Activated CD4-positive, alpha-beta memory T cell treated with anti-CD3 and anti-CD28 coated beads, Interleukin-2, amount 10 ng/mL, durations not matched to agents 7 days and 5 days (primary cell): ENCODE measurements around the gene IL17REL. TPM values are rescaled to one million over a fixed set of nuclear protein-coding genes. Genes with fewer than 3 reads are reported as not detected.

ENCODE experiments used
- CTCF ChIA-PET: fragments of 350-600 bp; sonication (Branson Sonifier 250); formaldehyde crosslinking; loops from one replicate; lab custom pipeline; 2021; ENCODE audit warnings: antibody characterized with exemption, inconsistent platforms; lab: Charles Lee
- POLR2A ChIA-PET: fragments of 350-600 bp; sonication (Branson Sonifier 250); formaldehyde crosslinking; loops from one replicate; lab custom pipeline; 2021; ENCODE audit warnings: antibody characterized with exemption; lab: Charles Lee
- DNase-seq: peaks from one replicate; pipeline ENCODE4 v3.0.0-alpha.2; 2020
- H3K27ac Mint-ChIP-seq: one replicate; pipeline ENCODE4 v1.8.0; 2021; ENCODE audit warnings: mild to moderate bottlenecking, mixed read lengths
- H3K27me3 Mint-ChIP-seq: one replicate; pipeline ENCODE4 v1.8.0; 2021; ENCODE audit warnings: mixed read lengths
- H3K36me3 Mint-ChIP-seq: one replicate; pipeline ENCODE4 v1.8.0; 2021; ENCODE audit warnings: low read depth, mixed read lengths
- H3K4me1 Mint-ChIP-seq: one replicate; pipeline ENCODE4 v1.8.0; 2021; ENCODE audit warnings: mixed read lengths
- H3K4me3 Mint-ChIP-seq: one replicate; pipeline ENCODE4 v1.8.0; 2021; ENCODE audit warnings: mild to moderate bottlenecking, mixed read lengths
- H3K9me3 Mint-ChIP-seq: one replicate; pipeline ENCODE4 v1.8.0; 2021; ENCODE audit warnings: mixed read lengths
- total RNA-seq, 2 experiments: library from RNA; stranded (reverse); gene quantifications; one replicate each; pipeline ENCODE4 v1.2.3, GENCODE V29; 2021

Gene IL17REL
- total RNA-seq, 2 experiments from 2014 or later = not detected

GRCh38 chr22:49977578-49977977 lies 35.0 kb downstream of the IL17REL start:
- no peak overlapping the region for H3K27ac Mint-ChIP-seq
- peaks cover 12% of the 10 kb centered on the region for H3K27me3 Mint-ChIP-seq
- H3K4me1 Mint-ChIP-seq = peaks cover 20% of the 10 kb centered on the region
- CTCF ChIA-PET = interaction anchor here (1.4 kb wide), 2 partner anchors 13 to 53 kb away, joined by 4 to 5 read pairs; no protein-coding TSS in a partner anchor
- H3K36me3 Mint-ChIP-seq = peaks cover 11% of the 10 kb centered on the region
- no peak for DNase-seq
- H3K9me3 Mint-ChIP-seq = peaks cover 12% of the 10 kb centered on the region
- POLR2A ChIA-PET = no interaction called here
- no peak overlapping the region for H3K4me3 Mint-ChIP-seq

- Mint-ChIP-seq H3K9me3 (peaks cover 9% of the 10 kb centered on the region), H3K27me3 (peaks cover 8% of the 10 kb centered on the region), H3K4me1 (peaks cover 19% of the 10 kb centered on the region), H3K4me3 (no peak overlapping the region), H3K36me3 (peaks cover 11% of the 10 kb centered on the region), H3K27ac (peak overlapping the region; percentile 44)
- ChIA-PET CTCF (interaction anchor here (0.6 to 1.4 kb wide), 3 partner anchors 14 to 56 kb away, joined by 4 to 5 read pairs (median 4); no protein-coding TSS in a partner anchor), POLR2A (no interaction called here)
- peak; percentile 38 for DNase-seq
Observed at GRCh38 chr22:49976439-49977175, 36.0 kb downstream of the IL17REL start.

- POLR2A ChIA-PET = no interaction called here
- Mint-ChIP-seq H3K9me3 (peaks cover 9% of the 10 kb centered on the region), H3K4me3 (peak overlapping the region; percentile 19), H3K4me1 (peaks cover 24% of the 10 kb centered on the region), H3K27ac (peak overlapping the region; percentile 56), H3K36me3 (peaks cover 8% of the 10 kb centered on the region), H3K27me3 (peaks cover 6% of the 10 kb centered on the region)
- CTCF ChIA-PET = interaction anchor here (1.4 kb wide), 2 partner anchors 15 to 55 kb away, joined by 4 to 5 read pairs; no protein-coding TSS in a partner anchor
- peak; percentile 32 for DNase-seq
Observed at GRCh38 chr22:49975543-49976389, 36.8 kb downstream of the IL17REL start.

GRCh38 chr22:49973018-49973961 lies 39.3 kb downstream of the IL17REL start:
- no peak for DNase-seq

GRCh38 chr22:49972163-49973017 lies 40.2 kb downstream of the IL17REL start:
- ChIA-PET POLR2A (interaction anchor here (0.8 to 4.1 kb wide), 5 partner anchors 11 to 554 kb away, joined by 3 to 51 read pairs (median 4); partner anchors contain the start of gene PIM3), CTCF (interaction anchor here (1.0 to 1.3 kb wide), 2 partner anchors 11 to 41 kb away, joined by 3 to 5 read pairs; partner anchors contain the start of gene PIM3)
- no peak overlapping the region for H3K4me3 Mint-ChIP-seq
- H3K27ac Mint-ChIP-seq = no peak overlapping the region
- no peaks in the 10 kb centered on the region for H3K27me3 Mint-ChIP-seq
- no peaks in the 10 kb centered on the region for H3K36me3 Mint-ChIP-seq
- H3K9me3 Mint-ChIP-seq = no peaks in the 10 kb centered on the region
- peak; percentile 16 for DNase-seq
- peaks cover 31% of the 10 kb centered on the region for H3K4me1 Mint-ChIP-seq

More at GRCh38 chr22:49973018-49973961, 39.3 kb downstream of the IL17REL start:
- ChIA-PET CTCF (no interaction called here), POLR2A (no interaction called here)
- no peak overlapping the region for H3K4me3 Mint-ChIP-seq
- no peaks in the 10 kb centered on the region for H3K9me3 Mint-ChIP-seq
- no peak overlapping the region for H3K27ac Mint-ChIP-seq
- peaks cover 29% of the 10 kb centered on the region for H3K4me1 Mint-ChIP-seq
- H3K27me3 Mint-ChIP-seq = no peaks in the 10 kb centered on the region
- H3K36me3 Mint-ChIP-seq = no peaks in the 10 kb centered on the region

GRCh38 chr22:49971232-49972162 lies 41.1 kb downstream of the IL17REL start:
- CTCF ChIA-PET = interaction anchor here (1.0 to 1.7 kb wide), 4 partner anchors 8 to 40 kb away, joined by 3 to 5 read pairs (median 3); partner anchors contain the start of gene PIM3
- no peak for DNase-seq

GRCh38 chr22:49970528-49971231 lies 41.9 kb downstream of the IL17REL start:
- Mint-ChIP-seq H3K36me3 (no peaks in the 10 kb centered on the region), H3K4me1 (peaks cover 24% of the 10 kb centered on the region), H3K9me3 (no peaks in the 10 kb centered on the region), H3K27me3 (no peaks in the 10 kb centered on the region), H3K27ac (peak overlapping the region; percentile 90), H3K4me3 (peak overlapping the region; percentile 79)
- ChIA-PET POLR2A (interaction anchor here (0.6 to 4.1 kb wide), 12 partner anchors 9 to 578 kb away, joined by 3 to 51 read pairs (median 4); partner anchors contain the start of genes ALG12, CRELD2 and PIM3), CTCF (interaction anchor here (0.7 to 1.7 kb wide), 3 partner anchors 9 to 34 kb away, joined by 3 read pairs; no protein-coding TSS in a partner anchor)
- peak; percentile 96 for DNase-seq

More at GRCh38 chr22:49971232-49972162, 41.1 kb downstream of the IL17REL start:
- POLR2A ChIA-PET = interaction anchor here (0.8 to 4.1 kb wide), 12 partner anchors 10 to 555 kb away, joined by 3 to 51 read pairs (median 4); partner anchors contain the start of genes ALG12, CRELD2 and PIM3
- peaks cover 29% of the 10 kb centered on the region for H3K4me1 Mint-ChIP-seq
- H3K4me3 Mint-ChIP-seq = peak overlapping the region; percentile 79
- no peaks in the 10 kb centered on the region for H3K36me3 Mint-ChIP-seq
- no peaks in the 10 kb centered on the region for H3K27me3 Mint-ChIP-seq
- H3K27ac Mint-ChIP-seq = peak overlapping the region; percentile 90
- H3K9me3 Mint-ChIP-seq = no peaks in the 10 kb centered on the region

GRCh38 chr22:49969751-49970527 lies 42.6 kb downstream of the IL17REL start:
- H3K4me3 Mint-ChIP-seq = no peak overlapping the region
- no peaks in the 10 kb centered on the region for H3K27me3 Mint-ChIP-seq
- H3K4me1 Mint-ChIP-seq = peaks cover 19% of the 10 kb centered on the region
- peaks cover 1% of the 10 kb centered on the region for H3K36me3 Mint-ChIP-seq
- H3K27ac Mint-ChIP-seq = peak overlapping the region; percentile 90
- CTCF ChIA-PET = interaction anchor here (1.7 kb wide), 1 partner anchor 34 kb away, joined by 3 read pairs; no protein-coding TSS in a partner anchor
- DNase-seq = peak; percentile 17
- POLR2A ChIA-PET = interaction anchor here (0.8 to 4.1 kb wide), 7 partner anchors 8 to 579 kb away, joined by 3 to 51 read pairs (median 7); partner anchors contain the start of gene PIM3
- H3K9me3 Mint-ChIP-seq = no peaks in the 10 kb centered on the region
